Fibroblast of the conjunctiva (primary cell): ENCODE data around the gene CAPG.

ENCODE experiments used
- DNase-seq: peaks from one replicate; pipeline ENCODE4 v3.0.0-alpha.2; 2010; ENCODE audit warnings: low read depth

CAPG gene

DNA sequence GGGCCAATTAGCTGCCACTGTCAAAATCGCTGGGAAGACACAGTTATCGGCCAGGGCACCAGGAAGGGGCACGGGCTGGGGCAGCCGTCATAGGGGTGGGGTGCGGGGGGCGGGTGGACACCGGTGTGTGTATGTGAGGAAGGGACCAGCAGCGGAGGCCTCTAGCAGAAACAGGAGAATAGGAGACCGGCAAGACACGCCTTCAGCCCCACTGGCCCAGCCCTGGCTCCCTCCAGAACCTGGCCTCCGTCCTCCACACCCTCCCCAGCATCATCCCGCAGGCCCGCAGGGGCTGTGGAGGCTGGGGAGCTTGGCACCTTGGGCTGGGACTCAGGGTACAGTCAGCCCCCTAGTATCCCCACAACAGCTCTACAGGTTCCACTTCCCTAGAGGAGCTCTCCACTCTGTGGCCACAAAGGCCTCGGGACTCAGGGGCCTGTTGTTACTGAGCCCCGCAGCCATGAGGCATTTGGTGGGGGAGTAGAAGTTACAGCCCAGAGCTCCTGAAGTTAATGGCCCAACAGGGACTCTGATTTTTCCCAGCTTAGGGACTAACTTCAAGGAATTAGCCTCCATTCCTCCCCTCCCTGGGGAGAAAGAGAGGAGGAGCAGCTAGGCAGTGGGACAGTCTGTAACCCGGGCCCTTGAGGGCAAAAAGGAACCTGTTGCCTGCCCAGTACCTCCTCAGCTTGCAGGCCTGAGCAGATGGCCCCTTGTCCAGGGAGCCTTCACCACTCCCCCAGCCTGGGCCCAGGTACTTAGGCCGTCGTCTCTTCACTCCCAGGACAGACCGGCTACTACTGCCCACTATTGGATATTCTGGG lies 28.2 kb upstream of the CAPG start:
- no peak for DNase-seq

DNA sequence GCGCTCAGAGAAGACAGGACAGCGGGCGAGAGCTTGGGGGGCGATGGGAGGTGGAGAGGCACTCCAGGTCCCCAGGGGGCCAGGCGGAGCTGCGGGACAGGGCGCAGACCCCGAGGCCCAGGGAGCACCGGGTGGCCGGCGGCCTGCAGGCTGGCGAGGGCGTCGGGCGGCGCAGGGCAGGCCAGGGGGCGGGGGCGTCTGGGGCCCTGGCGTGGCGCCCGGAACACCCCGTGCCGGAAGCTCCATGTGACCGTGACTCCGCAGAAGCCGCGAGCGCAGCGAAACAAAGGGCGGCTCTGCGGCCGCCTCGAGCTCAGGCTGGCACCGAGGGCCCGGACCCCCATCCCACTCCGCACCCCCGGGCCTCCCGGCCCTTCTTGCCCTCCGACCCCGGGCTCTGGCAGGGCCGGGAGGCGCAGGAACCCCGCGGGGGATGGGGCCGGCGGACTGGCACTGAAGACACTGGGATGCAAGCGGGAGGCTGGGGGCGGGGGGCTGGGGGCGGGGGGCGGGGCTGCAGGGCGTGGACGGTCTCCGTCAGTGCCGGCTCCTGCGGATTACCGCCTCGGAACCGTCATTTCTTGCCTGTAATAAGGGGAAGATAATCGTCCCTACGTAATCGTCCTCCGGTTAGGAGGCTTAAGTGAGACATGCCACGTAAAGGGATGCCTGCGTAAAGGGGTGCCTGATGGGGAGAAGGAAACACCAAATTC lies 27.5 kb upstream of the CAPG start:
- peak; percentile 68 for DNase-seq

DNA sequence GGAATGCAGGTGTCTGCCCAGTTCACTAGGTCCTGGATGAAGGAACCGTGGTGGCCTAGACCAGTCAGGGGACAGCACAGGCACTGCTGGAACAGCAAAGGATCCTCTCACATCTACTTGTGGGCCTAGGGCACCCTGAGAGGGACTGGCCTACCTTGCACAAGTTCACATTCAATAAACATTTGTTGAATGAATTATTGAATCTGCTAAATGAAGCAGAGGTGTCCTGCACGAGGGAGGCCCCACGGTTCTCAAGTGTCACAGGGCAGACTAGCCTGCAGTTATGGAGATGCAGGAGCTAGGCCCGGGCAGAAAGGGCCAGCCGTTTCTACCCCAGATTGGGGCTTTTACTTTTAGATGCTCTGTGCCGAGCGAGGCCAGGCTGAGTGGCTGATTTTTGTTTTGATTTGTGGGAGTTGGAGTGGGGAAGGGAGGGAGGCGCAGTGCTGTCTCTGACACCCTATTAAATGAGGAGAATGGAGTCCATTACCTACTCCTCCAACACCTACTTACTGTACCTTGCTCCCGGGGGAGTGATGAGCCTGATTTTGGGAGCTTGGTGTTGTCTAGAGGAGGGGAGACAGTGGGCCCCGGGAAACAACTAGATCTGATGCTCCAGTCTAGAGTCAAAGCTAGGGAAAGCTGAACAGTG lies 26.8 kb upstream of the CAPG start:
- no peak for DNase-seq

DNA sequence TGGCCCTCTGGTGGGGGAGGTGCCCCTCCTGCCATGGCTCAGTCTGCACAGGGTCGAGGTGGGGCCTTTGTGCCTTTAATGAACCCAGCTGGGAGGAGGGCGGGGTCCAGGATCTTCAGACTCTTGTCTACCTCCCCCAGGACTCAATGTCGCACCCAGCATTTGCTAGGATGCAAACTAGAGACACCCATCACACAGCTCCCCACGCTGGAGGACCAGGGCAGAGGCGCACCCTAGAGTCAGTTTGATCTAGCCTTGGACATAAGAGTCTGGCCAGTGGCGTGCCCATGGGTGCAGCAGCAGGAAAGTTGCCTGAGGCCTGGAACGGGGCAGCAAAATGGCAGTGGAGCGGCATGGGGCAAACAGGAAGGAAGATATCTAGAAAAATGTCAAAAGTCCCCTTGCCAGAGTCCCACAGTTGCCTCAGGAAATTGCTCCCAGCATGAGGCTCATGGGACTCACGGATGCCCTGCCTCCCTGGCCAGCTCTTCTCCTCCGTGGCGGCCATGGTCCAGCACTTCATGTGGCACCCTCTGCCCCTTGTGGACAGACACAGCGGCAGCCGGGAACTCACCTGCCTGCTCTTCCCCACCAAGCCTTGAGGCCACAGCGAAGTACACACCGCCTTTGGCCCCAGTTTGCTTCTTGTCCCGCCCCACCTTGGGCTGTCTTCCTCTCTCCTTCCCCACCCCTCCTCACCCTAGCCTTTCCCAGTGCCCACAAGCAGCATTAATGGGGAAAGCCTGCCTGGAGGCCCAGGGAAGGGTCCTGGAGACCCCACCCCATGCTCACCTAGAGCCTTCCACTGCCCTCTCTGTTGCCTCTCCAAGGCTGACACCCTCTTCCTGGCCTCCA lies 26.0 kb upstream of the CAPG start:
- DNase-seq: no peak

DNA sequence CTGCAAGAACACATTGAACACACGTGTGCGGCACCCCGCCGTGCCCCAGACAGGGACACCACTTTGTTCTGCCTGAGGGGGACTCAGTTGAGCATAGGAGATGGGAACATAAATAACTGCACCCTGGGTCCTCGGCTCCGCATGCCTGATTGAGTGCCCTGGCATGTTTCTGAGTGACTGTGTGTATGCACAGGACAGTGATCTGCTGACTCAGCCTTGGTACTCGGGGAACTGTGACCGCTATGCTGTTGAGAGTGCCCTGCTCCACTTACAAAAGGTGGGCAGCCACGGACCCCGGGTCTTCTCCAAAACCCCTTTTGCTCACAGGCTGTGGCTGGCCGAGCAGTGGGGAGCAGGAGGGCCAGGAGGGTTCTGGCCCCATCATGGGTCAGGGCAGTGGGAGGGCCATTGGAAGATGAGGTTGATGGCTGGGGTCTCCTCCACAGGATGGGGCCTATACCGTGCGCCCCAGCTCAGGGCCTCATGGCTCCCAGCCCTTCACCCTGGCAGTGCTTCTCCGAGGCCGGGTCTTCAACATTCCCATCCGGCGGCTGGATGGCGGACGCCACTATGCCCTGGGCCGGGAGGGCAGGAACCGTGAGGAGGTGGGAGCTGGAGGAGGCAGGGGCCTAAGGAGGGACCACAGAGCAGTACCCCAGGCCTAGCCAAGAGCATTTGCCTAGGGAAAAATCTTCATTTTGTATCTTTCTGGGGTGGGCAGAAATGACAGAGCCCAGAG lies 25.2 kb upstream of the CAPG start:
- no peak for DNase-seq

DNA sequence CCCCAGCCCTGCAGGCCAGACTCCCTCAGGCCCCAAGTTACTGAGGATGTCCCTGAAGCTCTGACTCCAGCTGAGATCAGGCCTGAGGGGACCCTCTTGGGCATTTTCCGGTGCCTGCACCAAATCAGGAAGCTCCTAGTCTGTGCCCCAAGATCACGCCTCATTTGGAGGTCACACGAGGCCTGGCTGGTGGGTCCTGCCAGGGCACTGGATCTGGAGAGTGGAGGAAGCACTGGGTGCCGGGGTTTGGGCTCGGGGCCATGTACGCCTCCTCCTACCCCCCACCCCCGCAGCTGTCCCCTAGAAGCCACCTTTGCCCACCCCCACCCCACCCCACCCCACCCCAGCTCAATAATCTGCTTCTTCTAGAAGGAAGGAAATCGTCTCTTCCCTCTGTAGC lies 24.5 kb upstream of the CAPG start:
- DNase-seq: no peak

DNA sequence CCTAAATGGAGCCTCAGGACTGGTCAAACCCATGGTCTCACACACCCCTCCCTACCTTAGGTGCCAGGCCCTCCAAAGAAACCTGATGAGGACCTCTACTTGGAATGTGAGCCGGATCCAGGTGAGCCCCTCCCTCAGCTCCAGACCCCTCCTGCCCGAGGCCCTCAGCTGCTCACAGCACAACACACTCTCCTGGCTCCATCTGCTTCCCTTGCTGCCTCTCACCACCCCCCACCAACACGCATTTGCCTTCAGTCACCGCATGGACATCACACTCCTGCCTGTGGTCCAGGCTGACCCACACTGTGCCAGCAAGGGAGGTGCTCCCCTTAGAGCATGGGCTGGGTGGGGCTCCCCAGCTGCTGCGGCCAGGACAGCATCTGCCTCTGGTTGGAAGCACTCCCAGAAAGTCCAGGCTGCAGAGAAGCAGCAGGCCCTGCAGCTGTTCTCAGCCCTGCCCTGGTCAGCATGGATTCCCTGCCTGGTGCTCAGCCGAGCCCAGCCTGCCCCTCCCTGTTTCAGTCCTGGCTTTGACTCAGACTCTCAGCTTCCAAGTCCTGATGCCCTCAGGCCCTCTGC lies 23.4 kb upstream of the CAPG start:
- peak; percentile 98 for DNase-seq

DNA sequence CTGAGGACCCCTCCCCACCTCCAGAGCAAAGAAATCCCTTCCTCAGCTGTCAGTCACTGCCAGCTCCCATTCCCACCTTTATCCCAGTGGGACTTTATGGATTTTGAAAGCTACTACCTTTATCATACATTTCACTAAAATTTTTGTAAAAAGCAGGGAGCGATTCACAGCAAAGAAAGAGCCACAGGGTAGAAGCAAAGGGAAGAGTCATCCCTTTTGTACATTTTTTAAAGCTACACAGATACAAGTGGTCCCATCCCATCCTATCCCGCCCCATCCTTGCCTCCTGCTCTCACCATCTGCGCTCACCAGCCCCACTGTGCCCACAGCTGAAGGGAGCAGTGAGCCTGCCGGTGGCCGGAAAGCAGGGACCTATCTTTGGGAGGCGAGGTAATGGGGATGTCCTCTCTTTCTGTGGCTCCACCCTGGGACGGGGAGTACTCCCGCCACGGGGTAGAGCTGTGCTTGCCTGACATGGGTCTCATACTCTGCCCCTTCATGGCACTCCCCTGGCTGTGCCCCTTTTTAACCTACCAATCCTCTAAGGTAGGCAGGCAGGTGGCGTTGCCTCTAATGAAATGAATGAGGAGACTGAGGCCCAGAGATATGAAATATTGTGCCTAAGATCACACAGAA lies 21.5 kb upstream of the CAPG start:
- DNase-seq: no peak

DNA sequence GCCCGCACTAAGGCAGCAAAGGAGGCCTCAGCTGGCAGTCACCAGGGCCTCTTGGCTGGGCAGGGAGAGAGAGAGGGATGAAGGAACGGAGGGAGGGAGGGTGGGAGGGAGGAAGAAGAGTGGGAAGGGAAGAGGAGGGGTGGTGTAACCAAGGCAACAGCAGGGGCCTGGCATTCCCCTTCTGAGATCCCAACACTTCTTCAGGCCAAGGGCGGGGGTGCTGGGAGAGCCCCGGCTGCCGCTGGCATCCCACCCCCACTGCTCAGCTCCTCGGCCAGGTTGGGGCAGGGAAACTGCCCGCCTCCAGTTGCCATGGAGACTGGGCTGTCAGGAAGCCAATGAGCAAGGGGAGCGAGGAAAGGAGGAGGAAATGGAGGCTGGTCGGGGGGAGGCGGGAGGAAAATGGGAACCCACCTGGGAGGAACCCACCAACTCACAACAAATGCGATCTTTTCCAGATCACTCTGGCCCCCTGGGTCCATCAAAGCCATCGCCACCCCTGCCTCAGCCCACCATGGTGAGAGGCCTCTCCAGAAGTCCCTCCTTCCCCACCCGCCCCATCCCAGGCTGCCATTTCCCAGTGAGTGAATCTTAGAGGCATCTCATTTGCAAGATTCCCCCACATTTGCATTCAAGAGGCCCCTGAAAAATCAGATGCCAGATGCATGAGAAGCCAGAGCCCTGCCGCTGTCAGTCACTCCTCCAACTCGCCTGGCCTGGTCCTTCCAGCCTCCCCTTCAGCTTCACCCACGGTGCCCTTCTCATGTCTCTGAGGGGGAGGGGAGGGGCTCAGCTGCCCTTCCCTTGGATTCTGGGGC lies 20.8 kb upstream of the CAPG start:
- DNase-seq: no peak

DNA sequence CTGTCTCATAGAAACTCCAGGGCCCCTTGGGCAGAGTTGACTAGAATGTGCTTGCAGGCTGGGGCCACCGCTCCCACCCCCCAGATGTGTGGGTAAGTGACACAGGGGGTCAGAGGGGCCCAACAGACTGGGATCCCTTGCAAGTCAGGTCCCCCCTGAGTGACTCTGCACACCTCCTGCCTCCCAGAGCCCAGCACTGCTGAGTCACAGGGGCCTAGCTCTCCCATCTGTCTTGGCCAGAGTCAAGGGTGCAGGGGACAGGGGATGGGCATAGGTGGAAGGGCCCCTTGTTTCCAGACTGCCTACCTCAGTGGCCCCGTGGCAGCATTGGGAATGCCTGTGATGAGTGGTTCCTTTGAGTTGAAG lies 19.7 kb upstream of the CAPG start:
- DNase-seq: no peak

DNA sequence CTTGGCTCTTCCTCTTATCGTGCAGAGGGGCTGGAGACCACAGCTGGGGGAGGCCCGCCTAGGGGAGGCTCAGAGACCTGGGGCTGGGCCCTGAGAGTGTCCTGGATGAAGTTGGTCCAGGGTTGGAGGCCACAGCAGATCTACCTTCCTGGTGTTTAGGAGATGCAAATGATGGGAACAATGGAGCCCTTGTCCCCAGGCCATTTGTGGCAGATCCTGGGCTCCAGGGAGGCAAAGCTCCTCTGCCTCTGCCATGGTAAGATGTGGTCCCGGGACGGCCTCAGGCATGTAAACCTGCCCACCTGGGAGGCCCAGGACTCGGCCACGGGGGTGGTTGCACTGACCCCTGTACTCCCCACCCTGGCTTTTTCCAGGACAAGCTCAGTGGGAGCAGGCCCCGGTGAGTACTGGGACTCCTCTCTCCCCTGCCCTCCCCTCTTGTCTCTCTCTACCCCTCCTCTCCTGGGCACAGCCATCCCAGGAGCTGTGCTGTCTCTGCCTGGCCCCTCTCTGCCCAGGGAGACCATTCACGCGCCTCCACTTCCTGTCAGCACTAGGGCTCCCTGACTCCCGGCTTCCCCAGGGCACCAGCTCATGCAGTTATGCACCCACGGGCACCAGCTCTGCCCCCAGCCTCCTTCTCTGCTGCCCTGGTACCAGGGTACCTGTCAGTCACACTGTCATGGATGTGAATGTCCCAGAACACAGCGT lies 19.2 kb upstream of the CAPG start:
- DNase-seq: no peak

DNA sequence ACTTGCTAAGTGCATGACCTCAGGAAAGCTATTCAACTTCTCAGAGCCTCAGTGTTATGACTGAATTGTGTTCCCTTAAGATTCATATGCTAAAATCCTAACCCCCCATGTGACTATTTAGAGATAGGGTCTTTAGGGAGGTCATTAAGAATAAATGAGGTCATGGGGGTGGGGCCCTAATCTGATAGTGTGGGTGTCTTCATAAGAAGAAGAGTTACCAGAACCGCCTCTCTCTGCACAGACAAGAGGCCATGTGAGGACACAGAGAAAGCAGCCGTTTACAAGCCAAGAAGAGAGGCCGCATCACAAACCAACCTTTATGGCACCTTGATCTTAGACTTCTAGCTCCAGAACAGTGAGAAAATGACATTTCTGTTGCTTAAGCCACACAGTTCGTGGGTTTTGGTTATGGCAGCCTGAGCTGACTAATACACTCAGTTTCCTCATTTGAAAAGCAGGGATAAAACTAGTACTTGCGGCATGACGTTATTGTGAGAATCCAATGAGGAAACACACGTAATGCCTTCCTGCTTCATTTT lies 18.2 kb upstream of the CAPG start:
- no peak for DNase-seq

DNA sequence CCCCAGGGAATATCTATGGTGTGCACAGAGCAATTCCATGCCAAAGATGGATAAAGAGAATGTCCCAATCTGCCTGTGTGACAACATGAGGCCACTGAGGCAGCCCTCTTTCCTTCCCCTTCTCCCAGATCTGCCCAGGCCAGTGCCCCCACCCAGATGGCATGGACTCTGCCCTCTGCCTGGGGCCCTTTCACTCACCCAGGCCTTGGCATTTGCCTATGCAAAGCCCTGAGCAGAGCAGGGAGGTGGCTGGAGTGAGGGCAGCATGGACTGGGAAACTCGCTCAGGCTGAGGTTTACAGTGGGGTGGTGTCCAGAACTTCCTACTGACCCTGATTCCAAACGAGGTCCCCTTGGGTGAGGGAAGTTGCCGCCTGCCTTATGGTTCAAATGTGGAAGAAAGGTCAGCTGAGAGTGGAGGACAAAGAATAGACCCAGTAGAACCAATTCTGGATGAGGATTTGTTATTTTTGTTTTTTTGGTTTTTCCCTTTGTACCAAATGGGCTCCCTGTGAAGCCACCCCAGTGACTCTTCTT lies 17.2 kb upstream of the CAPG start:
- no peak for DNase-seq

DNA sequence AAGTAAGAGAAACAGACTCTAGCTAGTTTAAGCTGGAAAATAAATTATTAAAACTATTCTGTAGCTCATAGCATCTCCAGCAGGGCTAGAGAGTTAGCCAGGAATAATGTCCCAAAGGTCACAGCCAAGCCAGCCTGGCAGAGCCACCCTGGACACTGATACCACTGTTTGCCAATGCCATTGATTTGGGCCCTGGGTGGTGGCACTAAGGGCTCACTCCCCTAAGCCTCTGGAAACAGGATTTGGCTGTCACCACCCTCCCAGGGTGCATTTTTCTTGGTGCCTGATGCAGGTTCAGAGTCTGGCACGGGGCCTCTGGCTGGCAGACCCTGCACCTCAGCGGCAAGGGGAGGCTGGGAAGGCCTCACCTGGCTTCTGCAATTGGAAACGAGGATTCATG lies 15.4 kb upstream of the CAPG start:
- DNase-seq: no peak

DNA sequence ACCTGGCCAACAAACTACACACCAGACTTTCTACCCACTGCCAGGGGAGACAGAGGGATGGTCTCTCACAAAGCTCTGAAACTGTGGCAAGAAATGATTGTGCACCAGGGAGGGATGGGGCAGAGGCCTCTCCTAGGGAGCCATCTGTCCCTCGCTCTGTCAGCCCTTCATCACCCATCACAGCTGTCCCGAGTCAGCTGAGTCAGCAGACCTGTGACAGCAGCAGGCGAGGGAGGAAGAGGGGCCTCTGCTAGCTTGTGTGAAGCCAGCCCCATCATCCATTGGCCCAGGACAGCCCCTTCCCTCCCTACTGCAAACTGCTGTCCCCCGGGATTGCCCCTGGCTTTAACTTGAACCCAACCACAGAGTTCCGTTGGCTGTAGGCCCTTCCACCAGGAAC lies 13.4 kb upstream of the CAPG start:
- DNase-seq: no peak

DNA sequence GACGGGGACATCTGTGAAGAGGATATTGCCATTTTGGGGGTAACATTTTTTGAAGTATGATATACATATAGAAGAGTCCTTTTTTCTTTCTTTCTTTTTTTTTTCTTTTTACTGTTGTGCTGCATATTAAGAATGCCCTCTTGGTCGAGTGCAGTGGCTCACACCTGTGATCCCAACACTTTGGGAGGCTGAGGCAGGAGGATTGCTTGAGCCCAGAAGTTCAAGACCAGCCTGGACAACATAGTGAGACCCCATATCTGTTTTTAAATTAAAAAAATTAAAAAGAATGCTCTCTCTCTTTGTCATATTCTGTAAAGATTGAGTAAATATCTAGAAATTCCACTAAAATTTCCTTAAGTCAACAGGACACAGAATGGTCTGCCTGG lies 11.9 kb upstream of the CAPG start:
- DNase-seq: no peak

DNA sequence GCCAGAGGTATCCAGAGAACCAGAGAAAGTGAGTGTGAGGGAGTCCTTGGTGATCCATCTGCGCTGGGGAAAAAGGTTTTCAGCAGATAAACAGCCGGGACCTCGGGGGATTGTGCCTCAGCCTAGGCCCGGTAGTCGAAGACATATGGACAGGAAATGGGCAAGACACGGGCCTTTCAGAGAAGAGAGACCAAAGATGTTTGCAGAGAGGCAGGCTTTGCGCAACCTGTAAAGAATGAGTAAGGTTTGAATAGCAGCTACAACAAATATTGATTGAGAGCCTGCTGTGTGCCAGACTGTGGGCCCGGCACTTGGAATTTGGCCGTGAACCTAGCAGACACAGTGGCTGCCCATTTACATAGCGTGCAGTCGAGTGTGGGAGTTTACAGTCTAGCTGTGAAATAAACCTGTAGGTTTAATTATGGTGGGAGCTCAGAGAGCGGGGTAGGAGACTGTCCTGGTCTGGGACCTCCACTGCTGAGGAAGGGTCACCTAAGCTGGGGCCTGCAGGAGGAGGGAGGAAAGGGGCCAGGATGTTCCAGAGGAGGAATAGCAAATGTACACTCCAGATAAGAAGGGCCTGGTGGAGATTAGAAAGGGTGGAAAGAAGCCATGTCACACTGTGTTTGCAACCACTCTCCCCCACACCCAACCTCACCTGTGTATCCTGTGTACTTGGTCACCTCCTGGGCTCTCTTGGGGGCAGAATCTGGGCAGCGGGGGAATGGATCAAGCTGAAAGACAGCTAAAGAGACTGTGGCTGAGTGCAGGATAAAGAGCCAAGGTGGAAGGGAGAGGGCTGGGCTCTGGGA lies 11.3 kb upstream of the CAPG start:
- no peak for DNase-seq
